Heart right ventricle (tissue), 16 donors: ENCODE measurements around the gene ADGRL3. TPM values are rescaled to one million over a fixed set of nuclear protein-coding genes. Genes with fewer than 3 reads are reported as not detected.

Experiments
- ATAC-seq, 8 donors: fragments of 200-7000 bp; cut with Tn5 transposase; one replicate each; pipeline ENCODE4 v1.9.1; 2020; ENCODE audit warnings: mild to moderate bottlenecking in 8 of 8, moderate library complexity in 8 of 8, moderate number of reproducible peaks in 1 of 8
- DNase-seq, 2 donors: peaks; one replicate each; pipeline ENCODE4 v3.0.0-alpha.2; 2020
- H3K27ac ChIP-seq, 10 donors: fragments of 200-600 bp; sonication (generic) in 2 of 10; one replicate each; pipeline versions ENCODE4 v1.5.0 to v1.8.0; 2020 to 2022; ENCODE audit warnings: mild to moderate bottlenecking in 3 of 10
- H3K27me3 ChIP-seq, 7 donors: fragments of 200-600 bp; one replicate each; pipeline ENCODE4 v1.8.0; 2021 to 2022; ENCODE audit warnings: mild to moderate bottlenecking in 2 of 7
- H3K36me3 ChIP-seq, 9 donors: fragments of 200-600 bp; sonication (generic) in 1 of 9; one replicate each; pipeline versions ENCODE4 v1.5.0 to v1.8.0; 2020 to 2022; ENCODE audit warnings: mild to moderate bottlenecking in 2 of 9
- H3K4me1 ChIP-seq, 9 donors: fragments of 200-600 bp; sonication (generic) in 1 of 9; one replicate each; pipeline versions ENCODE4 v1.5.0 to v1.8.0; 2020 to 2022; ENCODE audit warnings: mild to moderate bottlenecking in 4 of 9
- H3K4me3 ChIP-seq, 10 donors: fragments of 200-600 bp; sonication (generic) in 2 of 10; one replicate each; pipeline versions ENCODE4 v1.5.0 to v1.8.0; 2020 to 2022; ENCODE audit warnings: mild to moderate bottlenecking in 7 of 10, moderate library complexity in 2 of 10
- H3K9me3 ChIP-seq, 11 donors: fragments of 200-600 bp in 10 of 11; sonication (generic) in 2 of 11; one replicate each; pipeline versions ENCODE4 v1.5.0 to v1.8.0; 2013 to 2022; ENCODE audit warnings: mild to moderate bottlenecking in 2 of 11, control low read depth in 1 of 11, moderate library complexity in 1 of 11
- CTCF ChIP-seq, 9 donors: fragments of 200-600 bp; sonication (generic) in 2 of 9; IDR thresholded peaks; one replicate each; pipeline versions ENCODE4 v1.5.0 to v1.8.0; 2021 to 2022; ENCODE audit warnings: antibody characterized with exemption in 9 of 9, mild to moderate bottlenecking in 5 of 9, moderate library complexity in 1 of 9
- WGBS, 2 donors: extraction: QIAGEN DNeasy Blood & Tissue Kit; methylation state at CpG; one replicate each; pipeline ENCODE4 v1.1.7; 2013; ENCODE audit warnings: inconsistent platforms in 1 of 2; 5-methylcytosine and 5-hydroxymethylcytosine counted together
- intact Hi-C, 10 donors: fragments of 100-400 bp; cut with DNase I; formaldehyde crosslinking; loops; one replicate each; pipeline versions ENCODE4 v1.11.1 to v1.14.2; 2022
- polyA plus RNA-seq, 2 donors: library from polyadenylated mRNA; stranded (reverse); fragments of 200-250 nt; gene quantifications; one replicate each; pipeline ENCODE4 v1.2.3, GENCODE V29; 2013
- total RNA-seq, 10 donors: library from RNA; stranded (reverse); fragmentation: NEBNext Ultra II Directional in 3 of 10; extraction: Animal tissue kit (Norgen Biotek cat#: 25700) in 3 of 10; gene quantifications; one replicate each; pipeline versions ENCODE4 v1.2.1 to v1.2.4, GENCODE V29; 2021 to 2023
- donor health status: Arrhythmogenic right ventricular cardiomyopathy.
- donor health status: ischemic (EF 13 %, LVEDD 7.1; RV severe dilation, severe dysfunction).
- donor health status: healthy with polysubstance abuse.
- donor health status: DM: no; HTN: yes; CAD: no.
- donor health status: DM: no; HTN: no; CAD: no.
- donor health status: ischemic (EF 25% LVEDD 6.9; RV normal size, moderate dysfunction).
- donor health status: ischemic (EF 25% LVEDD 5.7; RV mildly dilated, moderate dysfunction).
- donor health status: healthy.
- donor health status: DM: yes; HTN: yes; CAD: no.
- donor health status: Ischemic cardiomyopathy.
- donor health status: ischemic (EF 35%, LVEDD 5.7; RV mildly dilated, moderate dysfunction).
- donor health status: nonischemic (EF 11% LVEDD 7.7; RV severe dilation, severe dysfunction).
- donor health status: DM: yes; HTN: yes; CAD: no.
- donor health status: PGD.
- donor health status: ischemic (EF 29% LVEDD 5.4; RV normal size, mild dysfunction).
- donor health status: nonischemic (EF 23%, LVEDD 6.1; RV moderate dilation, normal function).

The ADGRL3 gene
- total and polyA plus RNA-seq, 12 donors, result 0.36 to 20.9 (median 4.6) TPM

GRCh38 chr4:61923179-61923578 lies 723.1 kb downstream of the ADGRL3 start:
- DNase-seq (no peak), ATAC-seq (no peak)
- whole genome bisulfite sequencing, 2 donors, result 36 to 40% methylated on average over 3 of the region's 3 CpGs
- H3K36me3 ChIP-seq, result no peaks in the 10 kb centered on the region
- no peaks in the 10 kb centered on the region for H3K27me3 ChIP-seq
- intact Hi-C loops, result no loop called here
- H3K4me1 ChIP-seq, result no peaks in the 10 kb centered on the region
- no peak overlapping the region for H3K27ac ChIP-seq
- TF ChIP-seq CTCF (IDR thresholded peaks at IDR 0.05), result no peak
- H3K9me3 ChIP-seq, result no peaks in the 10 kb centered on the region
- H3K4me3 ChIP-seq, result no peak overlapping the region

- Histone ChIP-seq H3K27me3 (no peaks in the 10 kb centered on the region), H3K4me3 (no peak overlapping the region), H3K9me3 (no peaks in the 10 kb centered on the region), H3K27ac (no peak overlapping the region), H3K4me1 (no peaks in the 10 kb centered on the region), H3K36me3 (no peaks in the 10 kb centered on the region)
- intact Hi-C loops, result no loop called here
- ATAC-seq (no peak), DNase-seq (no peak)
- TF ChIP-seq CTCF (IDR thresholded peaks at IDR 0.05), result no peak
- 90 to 97% methylated on average over 1 of the region's 1 CpG for WGBS, 2 donors
These were observed 724.0 kb downstream of the ADGRL3 start for GRCh38 chr4:61924131-61924530.

GRCh38 chr4:61933527-61933926 lies 733.4 kb downstream of the ADGRL3 start:
- no peak overlapping the region for H3K4me3 ChIP-seq
- intact Hi-C loops, result no loop called here
- ATAC-seq, result no peak

GRCh38 chr4:61934198-61934597 lies 734.1 kb downstream of the ADGRL3 start:
- no peak for ATAC-seq
- H3K36me3 ChIP-seq, result no peaks in the 10 kb centered on the region
- H3K4me1 ChIP-seq, result no peaks in the 10 kb centered on the region
- TF ChIP-seq CTCF (IDR thresholded peaks at IDR 0.05), result no peak
- intact Hi-C loops, result no loop called here
- H3K9me3 ChIP-seq, result peaks cover 0 to 9% (median 0%) of the 10 kb centered on the region in 11 donors
- H3K27ac ChIP-seq, result no peak overlapping the region
- DNase-seq, result no peak
- no peaks in the 10 kb centered on the region for H3K27me3 ChIP-seq
- no peak overlapping the region for H3K4me3 ChIP-seq

More at GRCh38 chr4:61933527-61933926, 733.4 kb downstream of the ADGRL3 start:
- peaks cover 0 to 3% (median 0%) of the 10 kb centered on the region in 11 donors for H3K9me3 ChIP-seq
- H3K36me3 ChIP-seq, result no peaks in the 10 kb centered on the region
- TF ChIP-seq CTCF (IDR thresholded peaks at IDR 0.05), result no peak
- 62 to 71% methylated on average over 1 of the region's 1 CpG for WGBS, 2 donors
- no peaks in the 10 kb centered on the region for H3K4me1 ChIP-seq
- DNase-seq, result no peak
- H3K27me3 ChIP-seq, result no peaks in the 10 kb centered on the region
- no peak overlapping the region for H3K27ac ChIP-seq
